Activated T-helper 1 cell treated with anti-CD3 and anti-CD28 coated beads, Interleukin-12 subunit alpha, Interleukin-12 subunit beta, Interleukin-2, Interleukin-4 antibody, amounts not matched to agents 30 ng/mL and 10 ng/mL and 1 ng/mL, durations not matched to agents 14 hours and 24 hours and 36 hours (primary cell): ENCODE data around the gene ZNF534. TPM values are rescaled to one million over a fixed set of nuclear protein-coding genes. Genes with fewer than 3 reads are reported as not detected.

Source experiments
- DNase-seq: peaks from one replicate; pipeline ENCODE4 v3.0.0; 2021; ENCODE audit warnings: low spot score
- H3K27ac Mint-ChIP-seq: one replicate; pipeline ENCODE4 v1.8.0; 2021; ENCODE audit warnings: mild to moderate bottlenecking, mixed read lengths
- H3K27me3 Mint-ChIP-seq: one replicate; pipeline ENCODE4 v1.8.0; 2022; ENCODE audit warnings: mild to moderate bottlenecking, moderate library complexity, mixed read lengths; ENCODE audit not compliant: insufficient read depth
- H3K36me3 Mint-ChIP-seq: one replicate; pipeline ENCODE4 v1.8.0; 2021; ENCODE audit warnings: low read depth, mixed read lengths
- H3K4me1 Mint-ChIP-seq: one replicate; pipeline ENCODE4 v1.8.0; 2021; ENCODE audit warnings: low read depth, mixed read lengths
- H3K4me3 Mint-ChIP-seq: one replicate; pipeline ENCODE4 v1.8.0; 2021; ENCODE audit warnings: mild to moderate bottlenecking, moderate library complexity, mixed read lengths
- H3K9me3 Mint-ChIP-seq: one replicate; pipeline ENCODE4 v1.8.0; 2021; ENCODE audit warnings: mixed read lengths
- intact Hi-C: fragments of 100-400 bp; cut with micrococcal nuclease; formaldehyde crosslinking; loops from one replicate; pipeline ENCODE4 v1.15.1; 2024
- total RNA-seq: library from RNA; stranded (reverse); gene quantifications from 2 replicates; pipeline ENCODE4 v1.2.3, GENCODE V29; 2022

ZNF534 gene
- total RNA-seq, result not detected in 2 replicates

GRCh38 chr19:52428937-52429336 is at the start of gene ZNF534:
Gene ZNF534 (plus strand): TSS chr19:52429148. CDS start chr19:52431475, 2,327 bp downstream.
- Mint-ChIP-seq H3K27me3 (no peaks in the 10 kb centered on the region), H3K27ac (no peak within 1 kb of the TSS), H3K4me3 (no peak within 1 kb of the TSS), H3K36me3 (no peaks in the 10 kb centered on the region), H3K9me3 (peaks cover 55% of the 10 kb centered on the region), H3K4me1 (no peaks in the 10 kb centered on the region)
- DNase-seq, result no peak
- intact Hi-C loops, result no loop called here

- no peak for DNase-seq
- no peak overlapping the region for H3K4me3 Mint-ChIP-seq
- H3K27ac Mint-ChIP-seq, result no peak overlapping the region
- no peaks in the 10 kb centered on the region for H3K4me1 Mint-ChIP-seq
- peaks cover 63% of the 10 kb centered on the region for H3K9me3 Mint-ChIP-seq
- intact Hi-C loops, result no loop called here
- H3K27me3 Mint-ChIP-seq, result no peaks in the 10 kb centered on the region
- peaks cover 2% of the 10 kb centered on the region for H3K36me3 Mint-ChIP-seq
These were observed 37.8 kb upstream of the ZNF534 start for GRCh38 chr19:52391135-52391534.

- Mint-ChIP-seq H3K36me3 (peaks cover 31% of the 10 kb centered on the region), H3K27me3 (peaks cover 1% of the 10 kb centered on the region), H3K27ac (peak within 1 kb of the TSS; percentile 77), H3K4me3 (peak within 1 kb of the TSS; percentile 86), H3K4me1 (peaks cover 17% of the 10 kb centered on the region), H3K9me3 (peaks cover 73% of the 10 kb centered on the region)
- intact Hi-C loops, result loop anchor here (1.0 to 2.0 kb wide), 4 partner anchors 29 to 204 kb away; partner anchors contain the start of genes ZNF610, ZNF808 and ZNF880
- DNase-seq, result peak; percentile 85
These were observed 31.5 kb upstream of the ZNF534 start, which contains the start of gene ZNF528 for GRCh38 chr19:52397310-52398080. Gene ZNF528 (plus strand): TSS chr19:52397849. CDS start chr19:52402014, 4,165 bp downstream.

- intact Hi-C loops, result no loop called here
- peak; percentile 0 for DNase-seq
- Mint-ChIP-seq H3K9me3 (peaks cover 73% of the 10 kb centered on the region), H3K4me3 (peak overlapping the region; percentile 86), H3K4me1 (peaks cover 17% of the 10 kb centered on the region), H3K27ac (peak overlapping the region; percentile 77), H3K36me3 (peaks cover 31% of the 10 kb centered on the region), H3K27me3 (peaks cover 1% of the 10 kb centered on the region)
These were observed 30.9 kb upstream of the ZNF534 start for GRCh38 chr19:52398081-52398441.

DNA sequence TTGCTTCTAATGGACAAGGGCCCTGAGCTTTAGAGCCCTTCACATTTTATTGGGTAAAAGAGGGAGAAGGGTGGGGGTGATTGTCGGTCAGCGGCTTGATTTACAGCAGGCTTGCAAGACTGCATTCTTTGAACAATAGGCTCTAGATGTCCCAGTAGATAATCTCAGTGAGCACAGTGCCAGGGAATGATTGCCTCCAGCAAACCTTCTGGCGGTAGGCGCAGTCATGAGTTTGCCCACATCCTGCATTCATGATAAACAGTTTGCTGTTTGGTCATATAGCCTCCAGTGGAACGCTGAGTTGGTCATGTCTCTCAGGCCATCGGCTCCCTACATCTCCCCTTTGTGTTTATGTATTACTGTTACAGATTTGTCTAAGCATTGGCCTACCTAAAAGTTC is 18.7 kb upstream of the ZNF534 start:
- Mint-ChIP-seq H3K4me1 (no peaks in the 10 kb centered on the region), H3K27ac (no peak overlapping the region), H3K9me3 (peaks cover 77% of the 10 kb centered on the region), H3K36me3 (peaks cover 11% of the 10 kb centered on the region), H3K27me3 (no peaks in the 10 kb centered on the region), H3K4me3 (no peak overlapping the region)
- DNase-seq, result no peak
- intact Hi-C loops, result no loop called here

GRCh38 chr19:52415711-52416110 is 13.2 kb upstream of the ZNF534 start:
- intact Hi-C loops, result no loop called here
- peaks cover 81% of the 10 kb centered on the region for H3K9me3 Mint-ChIP-seq
- no peak for DNase-seq
- no peaks in the 10 kb centered on the region for H3K4me1 Mint-ChIP-seq
- no peak overlapping the region for H3K27ac Mint-ChIP-seq
- peaks cover 2% of the 10 kb centered on the region for H3K36me3 Mint-ChIP-seq
- no peaks in the 10 kb centered on the region for H3K27me3 Mint-ChIP-seq
- H3K4me3 Mint-ChIP-seq, result no peak overlapping the region

- Mint-ChIP-seq H3K4me1 (no peaks in the 10 kb centered on the region), H3K9me3 (peaks cover 69% of the 10 kb centered on the region), H3K36me3 (no peaks in the 10 kb centered on the region), H3K4me3 (no peak overlapping the region), H3K27ac (no peak overlapping the region), H3K27me3 (no peaks in the 10 kb centered on the region)
- no peak for DNase-seq
- intact Hi-C loops, result no loop called here
These were observed 13.2 kb downstream of the ZNF534 start for GRCh38 chr19:52442179-52442578.

DNA sequence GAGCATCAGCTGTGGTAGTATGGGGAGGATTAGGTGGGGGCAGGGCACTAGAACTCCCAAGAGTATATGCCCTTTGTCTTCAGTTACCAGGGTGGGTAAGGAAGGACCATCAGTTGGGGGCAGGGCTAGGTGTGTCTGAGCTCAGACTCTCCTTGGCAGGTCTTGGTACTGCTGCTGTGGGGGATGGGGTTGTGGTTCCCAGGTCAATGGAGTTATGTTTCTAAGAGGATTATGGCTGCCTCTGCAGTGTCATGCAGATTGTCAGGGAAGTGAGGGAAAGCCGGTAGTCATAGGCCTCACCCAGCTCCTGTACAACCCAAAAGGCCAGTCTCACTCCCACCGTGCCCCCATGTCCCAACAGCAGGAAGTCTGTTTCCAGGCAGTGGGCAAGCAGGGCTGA is 15.6 kb downstream of the ZNF534 start:
- Mint-ChIP-seq H3K4me1 (no peaks in the 10 kb centered on the region), H3K4me3 (no peak overlapping the region), H3K27me3 (no peaks in the 10 kb centered on the region), H3K27ac (no peak overlapping the region), H3K36me3 (no peaks in the 10 kb centered on the region), H3K9me3 (peaks cover 69% of the 10 kb centered on the region)
- intact Hi-C loops, result no loop called here
- no peak for DNase-seq

- DNase-seq, result no peak
- Mint-ChIP-seq H3K27ac (no peak overlapping the region), H3K4me3 (no peak overlapping the region), H3K9me3 (peaks cover 64% of the 10 kb centered on the region), H3K36me3 (peaks cover 7% of the 10 kb centered on the region), H3K27me3 (no peaks in the 10 kb centered on the region), H3K4me1 (no peaks in the 10 kb centered on the region)
- intact Hi-C loops, result no loop called here
These were observed 22.3 kb downstream of the ZNF534 start for GRCh38 chr19:52451241-52451640.

DNA sequence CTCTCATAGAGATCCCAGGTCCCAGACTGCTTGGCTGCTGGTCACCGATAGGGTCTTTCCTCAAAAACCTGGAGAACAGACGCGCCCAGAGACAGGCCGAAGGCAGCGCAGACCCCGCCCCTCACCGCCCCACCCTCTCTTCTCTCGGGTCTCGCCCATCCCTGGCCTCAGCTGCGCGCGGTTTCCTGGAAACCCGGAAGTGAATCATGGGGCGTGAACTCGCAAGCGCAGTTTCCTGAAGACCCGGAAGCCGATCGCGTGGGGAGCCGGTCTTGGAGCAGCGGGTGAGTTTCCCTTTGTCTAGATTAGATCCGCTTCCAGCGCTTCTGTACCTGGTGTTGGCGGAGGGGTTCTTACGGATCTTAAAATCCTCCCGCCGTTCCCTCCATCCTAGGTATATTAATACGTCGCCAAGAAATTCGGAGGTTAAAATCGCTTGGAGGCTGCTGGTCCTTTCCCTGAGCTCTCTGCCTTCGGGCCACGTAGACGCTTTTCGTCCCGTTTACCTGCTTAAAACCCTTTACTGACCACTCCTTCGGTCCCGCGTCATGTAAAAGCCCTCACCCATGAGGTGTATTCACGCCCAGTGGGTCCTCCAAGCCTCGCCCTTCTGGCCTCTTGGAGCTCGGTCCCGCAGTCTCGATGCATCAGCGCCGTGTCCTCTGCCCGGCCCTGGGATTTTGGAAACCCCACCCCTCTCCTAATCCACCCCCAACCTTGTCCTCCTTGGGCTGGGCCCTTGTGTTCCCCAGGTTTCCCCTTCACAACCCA is 24.6 kb downstream of the ZNF534 start, which contains the start of gene ZNF578:
Gene ZNF578, plus strand, starts transcription at position 230 of the 771 bp plus-strand sequence. CDS start 48,293 bp downstream, outside the sequence.
- Mint-ChIP-seq H3K27me3 (no peaks in the 10 kb centered on the region), H3K4me3 (peak within 1 kb of the TSS; percentile 58), H3K4me1 (no peaks in the 10 kb centered on the region), H3K27ac (no peak within 1 kb of the TSS), H3K9me3 (peaks cover 72% of the 10 kb centered on the region), H3K36me3 (peaks cover 7% of the 10 kb centered on the region)
- DNase-seq, result peak; percentile 6
- intact Hi-C loops, result no loop called here

DNA sequence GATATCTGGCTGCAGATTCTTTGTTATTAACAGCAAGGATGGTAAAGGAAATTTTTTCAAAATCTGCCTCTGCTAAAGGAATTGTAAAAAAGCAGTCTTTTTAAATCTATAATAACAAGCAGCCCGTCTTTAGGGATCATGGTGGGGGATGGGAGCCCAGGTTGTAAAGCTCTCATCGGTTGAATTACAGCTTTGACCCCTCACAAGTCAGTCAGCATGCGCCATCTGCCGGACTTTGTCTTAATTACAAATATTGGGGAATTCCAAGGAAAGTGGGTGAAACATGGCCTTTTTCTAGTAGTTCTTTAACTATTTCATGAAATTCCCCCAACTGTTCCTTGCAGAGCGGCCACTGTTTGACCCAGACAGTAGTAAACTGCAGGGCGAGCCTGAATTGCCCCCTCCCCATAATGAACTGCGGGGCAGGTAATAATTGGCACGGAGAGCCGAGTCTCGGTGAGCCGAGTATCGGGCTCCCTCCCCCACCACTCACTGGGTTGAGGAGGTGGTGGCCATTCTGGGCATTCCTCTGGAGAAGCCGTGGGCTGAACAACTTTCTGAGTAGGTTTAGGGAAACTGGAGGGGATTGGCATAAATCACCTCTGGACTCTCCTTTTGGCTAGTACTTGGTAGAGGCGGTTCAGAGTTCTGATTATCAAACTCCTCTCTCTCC is 36.0 kb downstream of the ZNF534 start:
- intact Hi-C loops, result no loop called here
- Mint-ChIP-seq H3K4me1 (no peaks in the 10 kb centered on the region), H3K27me3 (no peaks in the 10 kb centered on the region), H3K36me3 (no peaks in the 10 kb centered on the region), H3K4me3 (no peak overlapping the region), H3K9me3 (peaks cover 73% of the 10 kb centered on the region), H3K27ac (no peak overlapping the region)
- DNase-seq, result no peak

DNA sequence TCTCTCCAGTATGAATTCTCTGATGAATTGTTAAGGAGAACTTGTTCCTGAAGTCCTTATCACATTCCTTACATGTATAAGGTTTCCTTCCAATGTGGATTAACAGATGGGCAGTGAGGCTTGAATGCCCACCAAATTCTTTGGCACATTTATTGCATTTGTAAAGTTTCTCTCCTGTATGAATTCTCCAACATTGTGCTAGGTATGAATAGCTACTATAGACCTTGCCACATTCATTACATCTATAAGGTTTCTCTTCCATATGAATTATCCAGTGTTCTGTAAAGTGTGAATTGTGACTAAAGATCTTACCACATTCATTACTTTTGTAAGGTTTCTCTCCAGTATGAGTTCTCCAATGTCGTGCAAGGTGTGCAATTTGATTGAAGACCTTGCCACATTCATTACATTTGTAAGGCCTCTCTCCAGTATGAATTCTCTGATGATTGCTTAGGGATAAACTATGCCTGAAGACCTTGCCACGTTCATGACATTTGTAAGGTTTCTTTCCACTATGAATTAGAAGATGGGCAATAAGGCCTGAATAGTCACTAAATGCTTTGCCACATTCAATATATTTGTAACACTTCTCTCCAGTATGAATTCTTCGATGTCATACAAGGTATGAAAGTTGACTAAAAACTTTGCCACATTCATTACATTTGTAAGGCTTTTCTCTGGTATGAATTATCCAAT is 44.9 kb downstream of the ZNF534 start:
- peaks cover 1% of the 10 kb centered on the region for H3K36me3 Mint-ChIP-seq
- no peaks in the 10 kb centered on the region for H3K27me3 Mint-ChIP-seq
- DNase-seq, result no peak
- no peaks in the 10 kb centered on the region for H3K4me1 Mint-ChIP-seq
- no peak overlapping the region for H3K4me3 Mint-ChIP-seq
- H3K27ac Mint-ChIP-seq, result no peak overlapping the region
- intact Hi-C loops, result no loop called here
- peaks cover 85% of the 10 kb centered on the region for H3K9me3 Mint-ChIP-seq
